Fibroblast of the aortic adventitia (primary cell): Measurements from ENCODE around the gene DMBT1. TPM values are rescaled to one million over a fixed set of nuclear protein-coding genes. Genes with fewer than 3 reads are reported as not detected.

ENCODE experiments used
- DNase-seq: peaks from one replicate; pipeline ENCODE4 v3.0.0-alpha.2; 2010; ENCODE audit warnings: low read depth
- H3K4me3 ChIP-seq: 2 replicates; pipeline ENCODE4 v1.5.1; 2011; ENCODE audit warnings: low read depth, mild to moderate bottlenecking, control low read depth, low read length, moderate library complexity
- total RNA-seq: library from RNA; depleted of rRNA; stranded (reverse); fragments of >200 nt; gene quantifications from 2 replicates; pipeline ENCODE4 v1.2.3, GENCODE V29; 2012; ENCODE audit warnings: low replicate concordance
- TF ChIP-seq, protein P1 (sequence below): IDR thresholded peaks from 2 replicates; pipeline ENCODE4 v1.5.1; 2011; ENCODE audit warnings: mild to moderate bottlenecking, low read length, control low read depth, inconsistent platforms; ENCODE audit not compliant: insufficient read depth

DMBT1 gene
- total RNA-seq, 1 donor: under 0.01 TPM

DNA sequence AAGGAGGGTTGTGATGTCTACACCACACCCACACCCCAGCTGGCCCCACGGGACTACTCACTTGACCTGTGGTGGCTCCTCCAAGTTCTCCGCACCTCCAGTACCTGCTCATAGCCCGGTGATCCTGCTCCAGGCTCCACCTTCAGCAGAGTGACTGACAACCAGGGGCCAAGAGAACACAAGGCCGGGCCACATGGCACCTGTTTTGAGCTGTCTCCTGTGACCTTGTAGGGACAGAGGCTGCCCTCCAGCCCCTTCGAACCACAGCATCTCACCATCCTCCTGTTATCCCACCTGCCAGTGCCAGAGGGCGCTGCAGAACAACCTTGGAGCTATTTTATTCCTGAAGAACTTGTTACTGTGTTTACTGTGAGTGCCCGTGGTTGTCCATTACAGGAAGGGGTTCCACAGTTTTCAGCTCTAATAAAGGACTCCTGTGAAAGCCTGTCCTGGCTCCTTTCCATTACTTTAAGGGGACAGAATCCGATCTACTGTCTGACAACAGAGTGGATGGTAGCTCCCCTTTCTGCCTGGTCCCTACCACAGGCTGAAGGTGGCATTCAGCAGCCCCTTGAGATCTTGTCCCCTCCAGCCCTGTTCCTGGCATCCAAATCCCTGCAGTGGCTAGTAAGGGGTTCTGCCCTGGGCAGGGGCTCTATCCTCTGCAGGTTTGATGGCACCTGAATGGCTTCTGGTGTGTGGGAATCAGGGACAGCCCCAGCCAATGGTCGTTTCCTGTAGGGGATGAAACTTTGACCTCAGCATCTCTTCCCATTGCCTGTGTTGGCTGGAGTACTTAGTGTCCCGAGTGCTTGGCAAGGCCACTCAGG lies 88.3 kb downstream of the DMBT1 start:
- TF ChIP-seq, protein P1, sequence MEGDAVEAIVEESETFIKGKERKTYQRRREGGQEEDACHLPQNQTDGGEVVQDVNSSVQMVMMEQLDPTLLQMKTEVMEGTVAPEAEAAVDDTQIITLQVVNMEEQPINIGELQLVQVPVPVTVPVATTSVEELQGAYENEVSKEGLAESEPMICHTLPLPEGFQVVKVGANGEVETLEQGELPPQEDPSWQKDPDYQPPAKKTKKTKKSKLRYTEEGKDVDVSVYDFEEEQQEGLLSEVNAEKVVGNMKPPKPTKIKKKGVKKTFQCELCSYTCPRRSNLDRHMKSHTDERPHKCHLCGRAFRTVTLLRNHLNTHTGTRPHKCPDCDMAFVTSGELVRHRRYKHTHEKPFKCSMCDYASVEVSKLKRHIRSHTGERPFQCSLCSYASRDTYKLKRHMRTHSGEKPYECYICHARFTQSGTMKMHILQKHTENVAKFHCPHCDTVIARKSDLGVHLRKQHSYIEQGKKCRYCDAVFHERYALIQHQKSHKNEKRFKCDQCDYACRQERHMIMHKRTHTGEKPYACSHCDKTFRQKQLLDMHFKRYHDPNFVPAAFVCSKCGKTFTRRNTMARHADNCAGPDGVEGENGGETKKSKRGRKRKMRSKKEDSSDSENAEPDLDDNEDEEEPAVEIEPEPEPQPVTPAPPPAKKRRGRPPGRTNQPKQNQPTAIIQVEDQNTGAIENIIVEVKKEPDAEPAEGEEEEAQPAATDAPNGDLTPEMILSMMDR: peak; percentile 77
- H3K4me3 ChIP-seq: no peak overlapping the region
- DNase-seq: peak; percentile 39

- no peak overlapping the region for H3K4me3 ChIP-seq
- TF ChIP-seq, protein P1: no peak
- no peak for DNase-seq
These were observed 89.3 kb downstream of the DMBT1 start for GRCh38 chr10:122649903-122650302.

GRCh38 chr10:122650331-122650730 lies 89.8 kb downstream of the DMBT1 start:
- TF ChIP-seq, protein P1: no peak
- no peak overlapping the region for H3K4me3 ChIP-seq
- no peak for DNase-seq

GRCh38 chr10:122655524-122656307 lies 95.2 kb downstream of the DMBT1 start:
- no peak overlapping the region for H3K4me3 ChIP-seq
- TF ChIP-seq, protein P1: no peak
- no peak for DNase-seq

DNA sequence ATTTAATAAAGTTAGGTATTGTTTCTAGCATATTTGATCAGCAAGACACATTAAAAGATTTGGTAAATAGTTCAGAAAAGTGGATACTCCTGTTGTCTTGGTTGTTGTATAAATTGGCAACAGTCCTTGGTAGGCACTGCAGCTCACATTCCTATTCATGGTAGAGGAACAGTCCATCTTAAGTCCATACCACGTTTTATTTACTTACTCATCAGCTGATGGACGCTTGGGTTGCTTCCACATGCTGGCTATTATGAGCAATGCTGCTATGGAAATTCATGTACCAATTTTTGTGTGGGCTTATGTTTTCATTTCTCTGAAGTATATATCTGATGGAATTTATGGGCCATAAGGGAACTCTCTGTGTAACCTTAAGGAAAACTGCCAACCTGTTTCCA lies 95.8 kb downstream of the DMBT1 start:
- H3K4me3 ChIP-seq: no peak overlapping the region
- DNase-seq: no peak
- TF ChIP-seq, protein P1: no peak

DNA sequence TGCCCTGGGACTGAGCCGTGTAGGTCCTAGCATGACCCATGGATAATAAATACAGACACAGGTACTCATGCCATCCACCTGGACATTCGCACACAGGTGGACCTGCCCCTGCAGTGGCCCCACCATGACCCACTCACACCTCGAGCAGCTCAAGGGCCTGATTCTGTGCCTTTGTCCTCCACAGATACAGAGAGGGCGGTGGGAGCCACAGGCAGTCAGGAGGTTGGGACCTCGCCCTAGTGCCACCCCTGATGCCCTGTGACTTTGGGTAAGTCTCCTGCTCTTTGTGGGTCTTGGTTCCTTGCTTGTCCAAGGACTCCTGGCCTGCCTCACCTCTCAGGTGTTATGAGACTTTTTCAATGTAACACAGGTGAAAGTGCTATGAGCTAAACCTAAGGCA lies 96.2 kb downstream of the DMBT1 start:
- no peak overlapping the region for H3K4me3 ChIP-seq
- no peak for DNase-seq
- TF ChIP-seq, protein P1: no peak
